Erythroblast (primary cell): ENCODE measurements around the gene NELL1.

Source experiments
- GATA1 ChIP-seq: IDR thresholded peaks from 2 replicates; pipeline ENCODE4 v1.6.1; 2011; ENCODE audit warnings: low read depth, mild to moderate bottlenecking, control low read depth, low read length, moderate library complexity
- POLR2A ChIP-seq: IDR thresholded peaks from 2 replicates; pipeline ENCODE4 v1.6.1; 2011; ENCODE audit warnings: mild to moderate bottlenecking, low read length

- TF ChIP-seq POLR2A (no peak), GATA1 (no peak)
These were observed 945.6 kb downstream of the NELL1 start for GRCh38 chr11:21614961-21615360.
